HCT116 (cell line): ENCODE results near the gene ZFPL1. TPM values are rescaled to one million over a fixed set of nuclear protein-coding genes. Genes with fewer than 3 reads are reported as not detected.

ENCODE experiments used
- microRNA-seq: library from miRNA; unstranded; fragments of <30 nt; microRNA quantifications from one replicate; pipeline ENCODE4, GENCODE V29; 2016; ENCODE audit warnings: borderline number of aligned reads
- total RNA-seq: library from RNA; stranded (reverse); gene quantifications from one replicate; pipeline ENCODE4 v1.2.1, GENCODE V29; 2021; ENCODE audit not compliant: unreplicated experiment

Gene ZFPL1
- total RNA-seq, 1 experiment from 2014 or later = 35.3 TPM

Small RNA genes lying within 50 kb of the gene (microRNA-seq; reads per million reads assigned to microRNA genes)
- not detected for gene MIR6751

Other genes starting within 250 kb of the ZFPL1 start
- gene CDC42BPG, start 239.6 kb upstream of the ZFPL1 start, total RNA-seq = 30.1 TPM
- gene EHD1, start 205.6 kb upstream of the ZFPL1 start, total RNA-seq = 48.1 TPM
- 24.7 TPM for gene ATG2A, start 167.0 kb upstream of the ZFPL1 start, total RNA-seq
- 10.9 TPM for gene PPP2R5B, start 159.5 kb upstream of the ZFPL1 start, total RNA-seq
- not detected for gene GPHA2, start 148.3 kb upstream of the ZFPL1 start, total RNA-seq
- gene MAJIN, start 112.1 kb upstream of the ZFPL1 start, total RNA-seq = not detected
- 2.1 TPM for gene BATF2, start 87.3 kb upstream of the ZFPL1 start, total RNA-seq
- gene ARL2, start 70.1 kb upstream of the ZFPL1 start, total RNA-seq = 68.7 TPM
- 16.8 TPM for gene SNX15, start 56.8 kb upstream of the ZFPL1 start, total RNA-seq
- 36.9 TPM for gene SAC3D1, start 43.0 kb upstream of the ZFPL1 start, total RNA-seq
- gene NAALADL1, start 25.7 kb upstream of the ZFPL1 start, total RNA-seq = not detected
- gene CDCA5, start 182 bp upstream of the ZFPL1 start, total RNA-seq = 72.1 TPM
- gene VPS51, start 12.0 kb downstream of the ZFPL1 start, total RNA-seq = 89.5 TPM
- 52.9 TPM for gene TM7SF2, start 27.6 kb downstream of the ZFPL1 start, total RNA-seq
- 18.8 TPM for gene ZNHIT2, start 33.5 kb downstream of the ZFPL1 start, total RNA-seq
- 1,073 TPM for gene FAU, start 37.9 kb downstream of the ZFPL1 start, total RNA-seq
- gene MRPL49, start 38.1 kb downstream of the ZFPL1 start, total RNA-seq = 77.5 TPM
- 45.9 TPM for gene SYVN1, start 50.3 kb downstream of the ZFPL1 start, total RNA-seq
- 1.2 TPM for gene SPDYC, start 86.0 kb downstream of the ZFPL1 start, total RNA-seq
- gene CAPN1, start 97.7 kb downstream of the ZFPL1 start, total RNA-seq = 279 TPM
- 20.0 TPM for gene POLA2, start 177.7 kb downstream of the ZFPL1 start, total RNA-seq
- gene CDC42EP2, start 230.6 kb downstream of the ZFPL1 start, total RNA-seq = 15.4 TPM
- gene DPF2, start 249.6 kb downstream of the ZFPL1 start, total RNA-seq = 72.0 TPM